ENCODE data around the gene IL11.

The IL11 gene

GRCh38 chr19:55353803-55354697 is 16.2 kb downstream of the IL11 start:
- peak in 1 of 3 experiments; percentile 38 for DNase-seq (ENCODE audit: low read depth in 2 of 3, low spot score in 2 of 3)

- no peak for DNase-seq (ENCODE audit: low read depth in 2 of 3, low spot score in 2 of 3)
Measured at GRCh38 chr19:55353356-55353802, 16.9 kb downstream of the IL11 start.

GRCh38 chr19:55352549-55353145 is 17.6 kb downstream of the IL11 start:
- DNase-seq (ENCODE audit: low read depth in 2 of 3, low spot score in 2 of 3): no peak

DNA sequence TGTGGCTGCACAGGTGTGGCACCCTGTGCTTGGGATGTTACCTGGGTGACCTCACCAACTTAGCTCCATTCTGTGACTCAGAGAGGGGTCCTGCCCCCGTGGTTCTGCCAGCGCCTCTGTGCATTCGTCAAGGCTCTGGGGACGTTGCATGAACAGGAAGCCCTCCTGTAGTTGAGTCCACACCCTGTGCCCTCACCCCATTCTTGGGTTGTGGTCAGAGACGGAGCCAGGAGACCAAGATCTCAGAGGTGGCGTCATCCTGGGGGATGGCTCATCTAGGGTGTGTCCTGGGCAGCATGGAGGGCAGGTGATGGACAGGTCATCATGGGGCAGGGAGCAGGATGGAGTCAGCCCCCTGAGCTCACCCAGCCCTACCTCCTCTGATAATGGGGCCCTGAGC is 18.2 kb downstream of the IL11 start:
- no peak for DNase-seq (ENCODE audit: low read depth in 2 of 3, low spot score in 2 of 3)

- no peak for DNase-seq (ENCODE audit: low read depth in 2 of 3, low spot score in 2 of 3)
Measured at GRCh38 chr19:55350620-55351315, 19.5 kb downstream of the IL11 start.

GRCh38 chr19:55348317-55349034 is 21.8 kb downstream of the IL11 start:
- no peak for DNase-seq (ENCODE audit: low read depth in 2 of 3, low spot score in 2 of 3)

DNA sequence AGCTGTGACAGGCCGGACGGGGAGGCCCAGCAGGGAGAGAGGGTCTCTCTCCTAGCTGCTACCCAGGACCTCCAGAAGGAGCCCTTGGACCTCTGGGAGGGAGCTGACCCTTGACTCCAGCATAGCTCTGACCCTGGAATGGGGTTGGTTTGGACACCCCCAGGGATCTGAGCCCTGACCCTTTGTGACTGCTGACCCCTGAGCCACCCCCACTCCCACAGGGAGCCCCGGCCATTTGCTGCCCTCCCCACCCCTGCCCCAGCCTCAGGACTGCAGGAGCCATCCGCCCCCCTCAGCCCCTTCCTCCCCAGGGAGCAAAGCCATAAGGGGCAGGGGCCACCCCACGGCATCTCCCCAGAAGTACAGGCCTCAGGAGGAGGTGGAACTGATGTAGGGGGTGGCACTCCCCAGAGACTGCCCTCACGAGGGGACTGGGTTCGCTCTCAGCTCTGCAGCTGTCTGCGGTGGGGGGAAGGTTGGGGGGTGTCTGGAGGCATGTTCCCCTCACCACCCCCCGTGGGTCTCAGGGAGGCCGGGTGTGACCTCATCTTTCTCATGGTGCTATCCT is 22.7 kb downstream of the IL11 start:
- DNase-seq (ENCODE audit: low read depth in 2 of 3, low spot score in 2 of 3): no peak

DNA sequence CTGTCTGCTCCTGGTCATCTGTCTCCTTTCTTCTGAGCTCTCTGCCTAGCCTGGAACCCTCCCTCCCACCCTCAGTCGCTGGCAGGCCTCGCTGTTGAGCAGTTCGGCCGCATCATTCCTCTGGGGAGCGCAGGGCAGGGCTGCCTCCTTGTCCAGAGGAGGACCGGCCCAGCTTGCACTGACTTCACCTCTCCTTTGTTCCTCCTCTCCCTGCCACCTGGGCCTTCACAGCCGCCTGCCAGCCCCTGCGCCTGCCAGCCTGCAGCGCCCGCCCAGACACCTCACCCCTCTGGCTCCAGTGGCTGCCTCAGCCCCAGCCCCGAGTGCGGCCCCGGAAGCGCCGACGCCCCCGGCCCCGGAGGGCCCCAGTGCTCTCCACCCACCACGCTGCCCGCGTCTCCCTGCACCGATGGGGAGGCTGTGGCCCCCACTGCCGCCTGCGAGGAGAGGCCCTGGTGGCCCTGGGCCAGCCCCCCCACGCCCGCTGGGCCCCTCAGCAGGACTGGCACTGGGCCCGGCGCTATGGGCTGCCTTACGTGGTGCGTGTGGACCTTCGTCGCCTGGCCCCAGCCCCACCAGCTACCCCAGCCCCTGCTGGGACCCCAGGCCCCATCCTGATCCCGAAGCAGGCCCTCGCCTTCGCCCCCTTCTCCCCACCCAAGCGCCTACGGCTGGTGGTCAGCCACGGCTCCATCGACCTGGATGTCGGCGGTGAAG is 23.4 kb downstream of the IL11 start:
- DNase-seq (ENCODE audit: low read depth in 2 of 3, low spot score in 2 of 3): no peak

DNA sequence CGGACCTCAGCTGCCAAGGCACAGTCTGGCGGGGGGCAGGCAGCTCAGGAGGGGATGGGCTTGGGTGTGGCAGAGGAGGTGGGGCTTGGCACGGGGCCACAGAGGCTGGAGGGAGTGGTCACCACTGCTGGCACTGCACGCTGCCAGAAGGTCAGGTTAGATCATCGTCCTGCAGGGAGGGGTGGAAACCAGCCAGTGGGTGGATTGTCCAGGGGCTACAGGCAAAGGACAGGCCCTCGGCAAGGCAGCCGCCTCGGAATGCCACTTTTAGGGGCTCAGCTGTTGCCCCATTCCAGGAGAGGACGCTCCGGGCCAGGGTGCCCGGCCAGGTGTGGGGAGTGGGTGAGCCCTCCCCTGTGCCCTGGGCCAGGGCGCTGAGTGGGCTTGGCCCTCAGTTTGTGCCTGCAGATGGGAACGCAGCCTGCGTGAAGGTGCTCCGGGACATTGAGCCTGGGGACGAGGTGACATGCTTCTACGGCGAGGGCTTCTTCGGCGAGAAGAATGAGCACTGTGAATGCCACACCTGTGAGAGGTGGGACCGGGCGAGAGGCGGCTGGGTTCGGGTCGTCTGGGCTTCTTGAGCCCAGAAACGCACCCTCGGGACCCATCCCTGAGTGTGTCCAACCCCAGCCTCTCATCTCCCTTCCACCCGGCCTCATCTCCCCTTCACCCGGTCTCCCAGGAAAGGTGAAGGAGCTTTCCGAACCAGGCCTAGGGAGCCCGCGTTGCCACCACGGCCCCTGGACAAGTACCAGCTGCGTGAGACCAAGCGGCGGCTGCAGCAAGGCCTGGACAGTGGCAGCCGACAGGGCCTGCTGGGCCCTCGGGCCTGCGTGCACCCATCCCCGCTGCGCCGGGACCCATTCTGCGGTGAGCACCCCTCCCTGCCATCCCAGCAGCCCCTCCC is 24.2 kb downstream of the IL11 start:
- DNase-seq (ENCODE audit: low read depth in 2 of 3, low spot score in 2 of 3): no peak

DNA sequence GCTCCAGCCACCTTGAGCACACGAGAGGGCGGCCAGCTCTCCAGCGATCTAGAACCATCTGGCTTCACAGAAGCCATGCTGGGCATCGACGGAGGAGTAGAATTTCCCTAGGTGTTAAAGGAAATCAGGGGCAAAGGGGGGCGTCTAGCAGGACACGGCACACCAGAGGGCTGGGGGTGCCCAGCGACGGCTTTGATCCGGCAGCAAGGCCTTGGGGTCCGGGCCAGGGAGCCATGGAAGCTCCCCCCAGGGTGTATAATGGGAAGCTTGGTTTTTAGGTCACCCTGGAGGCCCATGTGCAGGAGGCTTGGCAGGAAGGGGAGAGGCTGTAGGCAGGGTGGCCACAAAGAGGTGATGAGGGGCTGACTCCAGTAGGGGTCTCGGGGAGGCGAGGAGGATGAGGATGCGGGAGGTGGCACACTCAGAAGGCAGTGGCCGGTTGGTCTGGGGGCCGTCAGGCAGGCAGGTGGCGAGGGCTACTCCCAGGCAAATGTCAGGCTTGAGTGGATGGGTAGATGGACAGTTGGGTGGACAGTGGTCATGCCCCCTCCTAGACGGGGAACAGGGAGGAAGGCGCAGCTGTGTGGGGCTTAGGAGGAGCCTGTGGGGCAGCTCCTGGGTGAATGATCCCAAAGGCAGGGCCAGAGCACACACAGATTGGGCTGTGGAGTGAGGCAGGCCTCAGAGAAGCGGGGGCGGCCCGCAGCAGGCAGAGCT is 25.0 kb downstream of the IL11 start:
- no peak for DNase-seq (ENCODE audit: low read depth in 2 of 3, low spot score in 2 of 3)

DNA sequence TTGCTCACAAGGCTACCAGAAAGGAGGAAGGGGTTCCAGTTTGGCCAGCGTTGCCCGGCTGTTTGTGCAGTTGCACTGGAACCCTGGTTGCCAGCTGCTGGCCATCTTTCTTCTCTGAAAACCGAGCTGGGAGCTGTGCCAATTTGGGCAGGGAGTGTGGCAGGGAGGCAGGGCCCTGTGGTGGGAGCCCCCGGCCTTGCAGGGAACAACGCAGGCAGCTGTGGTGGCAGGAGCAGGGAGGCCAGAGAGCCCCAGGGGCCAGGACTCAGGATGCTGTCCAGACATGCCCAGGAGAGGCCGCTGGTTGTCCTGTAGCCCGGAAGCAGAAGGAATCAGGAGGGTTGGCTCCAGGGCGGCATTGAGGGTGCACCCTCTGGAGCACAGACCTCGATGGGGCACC is 25.8 kb downstream of the IL11 start:
- no peak for DNase-seq (ENCODE audit: low read depth in 2 of 3, low spot score in 2 of 3)

DNA sequence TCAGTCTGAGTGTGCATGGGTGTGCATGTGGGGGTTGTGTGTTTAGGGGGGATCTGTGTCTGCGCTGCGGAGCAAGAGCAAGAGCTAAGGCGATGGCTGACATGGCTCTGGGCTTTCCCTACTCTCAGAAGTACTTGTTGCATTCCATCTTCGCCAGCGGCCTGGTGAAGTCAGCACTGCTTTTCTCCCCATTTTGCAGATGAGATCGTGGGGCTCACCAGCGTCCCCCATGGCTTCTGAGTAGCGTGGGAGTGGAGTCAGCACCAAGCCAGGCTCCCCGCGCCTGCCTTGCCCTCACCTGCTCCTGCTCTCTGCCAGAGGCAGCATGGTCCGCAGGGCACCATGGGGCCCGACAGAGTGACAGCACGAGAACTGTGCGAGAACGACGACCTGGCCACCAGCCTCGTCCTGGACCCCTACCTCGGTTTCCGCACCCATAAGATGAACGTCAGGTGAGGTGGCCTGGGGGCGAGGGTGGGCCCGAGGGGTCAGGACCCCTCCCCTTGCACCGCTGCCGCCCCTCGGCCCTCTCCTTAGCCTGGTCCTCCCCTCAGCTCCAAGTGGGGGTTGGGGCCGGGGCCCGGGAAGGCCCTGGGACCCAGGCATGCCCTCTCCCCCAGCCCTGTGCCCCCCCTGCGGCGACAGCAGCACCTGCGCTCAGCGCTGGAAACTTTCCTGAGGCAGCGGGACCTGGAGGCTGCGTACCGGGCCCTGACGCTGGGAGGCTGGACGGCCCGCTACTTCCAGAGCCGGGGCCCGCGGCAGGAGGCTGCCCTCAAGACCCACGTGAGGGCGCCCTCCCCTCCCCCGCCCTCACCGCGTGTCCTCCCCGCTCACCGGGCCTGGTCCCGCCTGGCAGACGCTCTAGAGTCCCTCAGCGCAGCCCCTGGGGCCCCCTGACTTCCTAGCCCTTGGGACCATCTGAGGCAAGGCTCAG is 28.4 kb downstream of the IL11 start:
- DNase-seq (ENCODE audit: low read depth in 2 of 3, low spot score in 2 of 3): no peak

GRCh38 chr19:55341171-55341588 is 29.1 kb downstream of the IL11 start:
- peak; percentile 32 to 48 (median 38) for DNase-seq (ENCODE audit: low read depth in 2 of 3, low spot score in 2 of 3)

DNA sequence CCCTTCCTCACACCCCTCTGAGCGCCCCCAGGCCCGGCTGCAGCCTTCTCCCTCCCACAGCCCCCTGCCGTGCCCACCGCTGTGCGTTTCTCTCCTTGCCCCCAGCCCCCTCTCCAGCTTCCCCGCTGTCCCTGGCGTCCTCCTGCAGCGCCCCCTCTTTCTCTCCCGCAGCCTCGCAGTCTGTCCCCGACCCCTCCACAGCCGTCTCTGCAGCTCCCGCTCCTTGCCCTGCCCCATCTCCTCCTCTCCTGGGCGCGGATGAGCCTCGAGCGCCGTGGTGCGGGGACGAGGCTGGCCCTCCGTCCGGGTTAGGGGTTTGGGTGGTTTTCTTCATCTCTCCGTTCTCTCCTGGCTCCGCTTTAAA is 29.5 kb downstream of the IL11 start:
- peak in 1 of 3 experiments; percentile 17 for DNase-seq (ENCODE audit: low read depth in 2 of 3, low spot score in 2 of 3)

DNA sequence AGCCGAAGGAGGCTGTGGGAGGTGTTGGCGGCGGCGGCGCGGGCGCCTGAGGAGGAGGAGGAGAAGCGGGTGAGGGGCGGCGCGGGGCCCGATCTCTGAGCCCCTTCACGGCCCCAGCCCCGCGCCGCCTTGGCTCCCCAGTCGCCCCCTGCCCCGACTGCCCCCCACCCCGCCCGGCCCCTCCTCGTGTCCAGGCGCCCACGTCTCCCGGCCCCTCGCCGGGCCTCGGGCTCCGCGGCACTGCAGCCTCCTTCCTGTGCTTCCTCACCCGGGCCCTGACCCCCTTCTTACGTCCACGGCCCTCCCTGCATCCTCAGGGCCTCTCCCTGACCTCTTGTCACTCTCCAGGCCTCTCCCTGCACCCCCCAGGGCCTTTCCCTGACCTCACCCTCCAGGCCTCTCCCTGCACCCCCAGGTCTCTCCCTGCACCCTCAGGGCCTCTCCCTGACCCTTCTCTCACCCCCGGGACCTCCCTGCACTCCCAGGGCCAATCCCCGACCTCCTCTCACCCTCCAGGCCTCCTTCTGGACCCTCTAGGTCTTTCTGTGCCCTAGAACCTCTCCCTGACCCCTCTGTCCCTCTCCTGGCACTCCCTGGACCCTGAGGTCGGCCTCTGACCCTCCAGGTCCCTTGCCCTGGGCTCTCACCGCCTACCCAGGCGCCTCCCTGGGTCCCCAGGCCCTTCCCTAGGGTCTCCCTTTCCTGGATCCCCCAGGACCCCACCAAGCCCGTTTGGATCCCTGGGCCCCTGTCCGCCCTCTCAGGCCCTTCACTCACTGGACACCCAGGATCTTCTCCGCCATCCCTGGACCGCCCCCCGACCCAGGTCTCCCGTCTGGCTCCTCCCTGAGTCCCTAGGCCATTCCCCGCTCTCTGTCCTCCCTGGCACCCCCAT is 30.1 kb downstream of the IL11 start:
- peak in 1 of 3 experiments; percentile 30 for DNase-seq (ENCODE audit: low read depth in 2 of 3, low spot score in 2 of 3)

GRCh38 chr19:55339105-55339888 is 31.0 kb downstream of the IL11 start, which contains the start of gene KMT5C:
KMT5C (plus strand) TSS chr19:55339876; CDS start chr19:55341937, 2,061 bp downstream.
- DNase-seq (ENCODE audit: low read depth in 2 of 3, low spot score in 2 of 3): peak; percentile 99 to 100 (median 100)

Data from activated CD8-positive, alpha-beta memory T cell treated with anti-CD3 and anti-CD28 coated beads for 48 hours (primary cell).